ENCODE data around the gene PHF2.

PHF2 gene

DNA sequence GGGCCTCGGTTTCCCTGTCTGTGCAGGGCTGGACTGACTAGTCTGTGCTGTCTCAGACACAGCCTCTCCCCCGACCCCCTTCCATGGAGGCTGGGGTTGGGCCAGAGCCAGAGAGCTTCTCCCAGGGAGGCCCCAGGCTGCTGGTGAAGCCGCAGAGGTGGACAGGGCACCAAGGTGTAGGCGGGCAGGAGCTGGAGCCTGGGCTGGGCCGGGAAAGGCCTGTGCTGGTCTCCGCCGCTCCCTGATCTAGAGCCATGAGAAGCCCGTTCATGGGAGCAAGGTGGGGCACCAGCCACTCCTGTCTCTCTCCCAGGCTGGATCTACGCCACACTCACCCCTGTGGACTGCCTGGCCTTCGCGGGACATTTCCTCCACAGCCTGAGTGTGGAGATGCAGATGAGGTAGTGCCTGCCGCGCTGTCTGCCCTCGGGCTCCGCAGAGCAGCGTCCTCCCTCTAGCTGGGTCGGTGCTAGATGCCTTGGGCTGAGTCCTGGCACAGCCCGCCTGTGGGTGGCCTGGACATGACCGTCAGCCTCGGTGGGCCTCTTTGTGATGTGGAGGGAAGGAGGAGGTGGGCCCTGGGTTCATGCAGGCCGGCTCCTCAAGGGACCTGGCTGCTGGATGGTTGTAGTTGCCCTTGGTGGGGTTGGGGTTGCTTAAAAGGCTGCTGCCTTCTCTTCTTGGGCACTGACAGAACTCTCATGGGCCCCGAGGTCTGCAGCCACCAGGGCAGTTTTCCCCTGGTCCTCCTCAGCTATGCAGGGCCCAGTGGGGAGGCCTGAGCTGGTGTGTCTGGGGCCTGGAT, 79.4 kb downstream of the PHF2 start:
- Mint-ChIP-seq H3K4me3 (no peak overlapping the region), H3K36me3 (no peaks in the 10 kb centered on the region), H3K9me3 (no peaks in the 10 kb centered on the region), H3K4me1 (no peaks in the 10 kb centered on the region), H3K27me3 (no peaks in the 10 kb centered on the region), H3K27ac (no peak overlapping the region)

DNA sequence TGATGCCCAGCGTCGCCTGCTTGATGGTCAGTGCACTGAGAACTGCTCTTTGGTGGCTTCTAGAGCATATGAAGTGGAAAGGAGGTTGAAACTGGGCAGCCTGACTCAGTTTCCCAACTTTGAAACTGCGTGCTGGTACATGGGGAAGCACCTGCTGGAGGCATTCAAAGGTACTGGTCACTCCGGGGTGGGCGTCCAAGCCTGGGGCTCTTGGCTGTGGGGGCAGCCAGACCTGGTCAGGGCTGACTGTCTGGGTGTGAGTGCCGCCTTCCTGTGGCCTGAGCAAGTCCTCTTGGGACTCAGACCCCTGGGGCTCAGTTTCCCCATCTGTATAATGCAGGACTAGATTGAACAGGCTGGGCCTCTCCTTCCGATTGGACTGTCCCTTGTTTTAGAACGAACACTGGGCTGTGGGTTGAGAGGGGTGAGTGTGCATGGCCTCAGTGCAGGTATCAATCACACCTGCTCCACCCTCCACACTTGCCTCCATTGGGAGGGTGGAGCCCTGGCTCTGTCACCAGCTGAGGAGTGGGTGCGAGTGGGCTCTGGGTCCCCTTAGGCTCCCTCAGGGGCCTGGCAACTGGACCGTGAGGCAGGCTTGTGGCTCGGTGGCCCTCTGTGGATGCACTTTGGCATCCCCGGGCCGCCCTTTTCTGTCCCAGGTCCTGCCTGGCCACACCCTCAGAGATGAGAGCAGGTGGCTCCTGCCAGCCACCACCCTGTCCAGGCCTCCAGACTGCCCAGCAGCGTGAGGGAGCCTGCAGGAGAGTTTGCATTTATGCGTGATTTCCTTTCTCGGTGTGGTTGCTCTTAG, 80.2 kb downstream of the PHF2 start:
- H3K4me3 Mint-ChIP-seq, result no peak overlapping the region

DNA sequence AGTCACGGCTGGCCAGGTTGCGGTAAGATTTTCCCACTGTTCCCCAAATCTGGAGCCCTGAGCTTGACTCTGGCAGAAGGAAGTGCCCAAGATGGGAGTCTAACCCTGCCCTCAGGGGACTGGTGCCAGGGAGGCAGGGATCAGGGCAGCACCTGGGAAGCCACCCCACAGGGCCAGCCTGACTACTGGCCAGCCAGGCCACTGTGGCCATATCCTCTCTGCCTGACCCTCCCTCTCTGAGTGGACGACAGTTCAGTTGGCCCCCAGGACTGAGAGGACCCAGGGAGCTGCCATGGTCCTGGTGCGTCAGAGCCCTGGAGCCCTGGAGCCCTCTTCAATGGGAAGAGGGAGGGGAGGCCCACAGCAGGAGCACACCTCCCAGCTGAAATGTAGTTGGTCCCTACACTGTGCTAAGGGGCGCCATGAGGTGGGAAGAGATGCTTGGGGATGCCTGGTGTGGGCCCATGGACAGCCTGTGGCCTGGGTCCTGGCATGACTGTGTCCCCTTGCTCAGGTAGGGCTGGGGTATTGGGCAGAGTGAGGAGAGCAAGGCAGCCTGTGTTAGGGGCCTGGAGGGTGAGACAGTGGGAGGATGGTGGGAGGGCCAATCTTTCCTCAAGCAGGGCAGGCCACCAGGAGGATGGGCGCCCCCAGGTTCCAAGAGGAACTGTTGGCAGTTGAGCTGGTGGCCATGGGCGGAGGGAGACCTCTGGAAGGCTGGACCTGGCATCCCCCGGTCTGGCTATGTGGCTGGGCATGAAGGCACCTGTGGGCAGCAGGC, 81.1 kb downstream of the PHF2 start:
- H3K9me3 Mint-ChIP-seq, result no peaks in the 10 kb centered on the region
- H3K4me1 Mint-ChIP-seq, result no peaks in the 10 kb centered on the region
- H3K27me3 Mint-ChIP-seq, result no peaks in the 10 kb centered on the region
- H3K4me3 Mint-ChIP-seq, result no peak overlapping the region
- peak overlapping the region; percentile 1 for H3K27ac Mint-ChIP-seq
- no peaks in the 10 kb centered on the region for H3K36me3 Mint-ChIP-seq

More for the DNA sequence above, 80.2 kb downstream of the PHF2 start:
- H3K9me3 Mint-ChIP-seq, result no peaks in the 10 kb centered on the region
- H3K36me3 Mint-ChIP-seq, result no peaks in the 10 kb centered on the region
- no peaks in the 10 kb centered on the region for H3K4me1 Mint-ChIP-seq
- H3K27ac Mint-ChIP-seq, result no peak overlapping the region
- H3K27me3 Mint-ChIP-seq, result no peaks in the 10 kb centered on the region

DNA sequence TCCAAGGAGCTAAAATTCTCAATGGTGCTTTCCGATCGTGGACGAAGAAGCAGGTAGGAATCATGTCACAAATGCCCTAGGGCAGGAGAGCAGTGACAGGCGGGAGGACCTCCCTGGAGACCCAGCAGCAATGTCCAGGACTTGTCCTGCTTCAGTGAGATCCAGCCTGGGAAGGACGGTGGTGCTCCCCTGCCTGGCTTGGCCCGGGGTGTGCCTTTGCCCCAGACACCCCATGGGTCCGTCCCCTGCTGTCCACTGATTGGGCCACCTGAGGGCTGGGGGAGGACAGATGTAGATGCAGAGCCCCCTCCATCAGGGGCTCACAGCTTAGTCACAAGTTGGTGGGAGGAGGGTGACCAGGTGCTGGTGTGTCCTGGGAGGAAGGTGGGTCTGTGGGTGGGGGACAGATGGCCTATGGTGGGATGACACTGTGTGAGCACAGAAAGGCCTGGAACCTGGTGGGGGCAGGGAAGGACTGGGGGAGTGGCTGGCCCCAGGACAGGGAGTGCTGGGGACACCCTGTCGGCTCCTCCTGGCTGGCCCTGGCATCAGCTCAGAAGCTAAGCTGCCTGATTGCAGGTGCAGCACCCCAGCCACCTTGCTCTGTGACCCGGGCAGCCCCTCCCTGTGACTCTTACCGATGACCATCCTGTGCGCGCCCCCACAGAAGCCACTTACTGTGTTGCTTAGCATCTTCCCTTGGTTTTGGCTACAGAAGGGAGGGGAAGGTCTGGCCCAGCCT, 82.0 kb downstream of the PHF2 start:
- H3K9me3 Mint-ChIP-seq, result no peaks in the 10 kb centered on the region
- no peak overlapping the region for H3K4me3 Mint-ChIP-seq
- H3K4me1 Mint-ChIP-seq, result no peaks in the 10 kb centered on the region
- H3K27me3 Mint-ChIP-seq, result no peaks in the 10 kb centered on the region
- no peaks in the 10 kb centered on the region for H3K36me3 Mint-ChIP-seq
- H3K27ac Mint-ChIP-seq, result no peak overlapping the region

DNA sequence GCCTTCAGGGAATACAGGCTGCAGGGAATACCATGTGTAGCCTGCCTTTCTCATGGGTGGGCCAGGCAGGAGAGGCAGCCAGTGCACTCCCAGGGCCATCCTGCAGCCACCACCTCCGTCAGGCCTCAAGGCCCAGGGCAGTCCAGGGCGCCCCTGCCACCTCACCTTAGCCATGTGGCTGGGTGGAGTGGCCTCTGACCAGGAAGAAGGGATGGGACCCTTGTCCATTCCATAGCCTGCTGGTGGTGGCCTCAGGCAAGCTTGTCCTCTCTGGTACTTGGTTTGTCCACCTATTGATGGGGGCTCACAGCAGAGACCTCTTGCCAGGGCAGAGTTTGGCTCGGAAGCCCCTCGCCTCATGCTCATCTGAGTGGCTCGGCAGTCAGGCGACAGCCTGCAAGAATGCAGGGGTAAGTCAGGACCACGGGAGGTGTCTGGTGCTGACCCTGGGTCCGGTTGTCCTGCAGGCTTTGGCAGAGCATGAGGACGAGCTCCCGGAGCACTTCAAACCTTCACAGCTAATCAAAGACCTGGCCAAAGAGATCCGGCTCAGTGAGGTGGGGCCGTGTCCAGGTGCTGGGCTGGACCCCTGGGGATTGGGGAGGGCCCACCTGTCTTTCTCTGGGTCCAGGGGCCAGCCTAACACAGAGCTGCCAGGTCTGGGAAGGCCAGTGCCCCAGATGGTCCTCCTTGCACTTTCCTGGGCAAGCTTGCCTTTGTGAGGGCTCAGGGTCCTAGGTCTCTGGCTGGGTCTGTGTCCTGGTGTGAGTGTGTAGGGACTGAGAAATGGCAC, 82.9 kb downstream of the PHF2 start:
- Mint-ChIP-seq H3K27me3 (no peaks in the 10 kb centered on the region), H3K9me3 (no peaks in the 10 kb centered on the region), H3K4me1 (no peaks in the 10 kb centered on the region), H3K27ac (no peak overlapping the region), H3K4me3 (no peak overlapping the region), H3K36me3 (no peaks in the 10 kb centered on the region)

DNA sequence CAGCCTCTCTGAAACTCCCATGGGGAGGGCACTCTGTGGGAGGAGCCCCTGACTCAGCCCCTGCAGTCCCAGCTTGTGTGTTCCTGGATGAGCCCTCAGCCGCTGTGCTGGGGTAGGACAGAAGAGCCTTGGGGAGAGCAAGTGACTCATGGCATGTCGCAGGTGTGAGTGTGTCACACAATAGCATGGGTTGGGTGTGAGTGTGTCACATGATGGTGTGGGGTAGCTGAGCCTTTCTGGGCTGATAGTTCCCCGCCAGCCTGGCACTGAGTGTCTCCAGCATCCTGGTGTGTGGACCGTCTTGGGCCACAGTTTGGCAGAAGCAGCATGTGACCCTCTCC, 83.4 kb downstream of the PHF2 start:
- Mint-ChIP-seq H3K27ac (no peak overlapping the region), H3K4me3 (no peak overlapping the region), H3K4me1 (no peaks in the 10 kb centered on the region), H3K27me3 (no peaks in the 10 kb centered on the region), H3K36me3 (no peaks in the 10 kb centered on the region), H3K9me3 (no peaks in the 10 kb centered on the region)

DNA sequence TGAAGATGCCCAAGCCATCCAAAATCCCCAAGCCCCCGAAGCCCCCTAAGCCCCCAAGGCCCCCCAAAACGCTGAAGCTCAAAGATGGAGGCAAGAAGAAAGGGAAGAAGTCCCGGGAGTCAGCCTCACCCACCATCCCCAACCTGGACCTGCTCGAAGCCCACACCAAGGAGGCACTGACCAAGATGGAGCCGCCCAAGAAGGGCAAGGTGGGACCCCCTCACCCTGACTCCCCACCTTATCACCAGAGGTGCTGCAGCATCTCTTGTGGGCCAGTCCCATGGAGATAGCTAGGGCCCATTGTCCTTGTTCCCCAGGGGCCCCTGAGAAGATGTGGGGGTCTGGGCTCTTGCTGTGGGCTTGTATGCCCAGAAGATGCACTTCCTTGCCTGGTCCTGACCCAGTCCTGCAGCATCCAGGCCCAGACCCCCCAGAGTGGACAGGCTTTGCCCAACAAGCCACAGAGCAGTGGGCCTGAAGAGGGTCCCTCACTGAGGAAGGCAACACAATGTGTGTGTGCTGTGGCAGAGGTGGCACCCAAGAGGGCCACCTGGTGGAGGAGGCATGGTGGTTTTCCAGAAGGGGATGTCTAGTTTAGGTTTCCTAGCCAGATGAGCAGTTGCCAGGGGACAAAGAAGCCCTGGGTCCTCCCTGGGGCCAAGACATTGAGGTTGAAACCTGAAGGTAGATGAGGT, 84.1 kb downstream of the PHF2 start:
- no peak overlapping the region for H3K4me3 Mint-ChIP-seq
- H3K27me3 Mint-ChIP-seq, result no peaks in the 10 kb centered on the region
- H3K9me3 Mint-ChIP-seq, result no peaks in the 10 kb centered on the region
- H3K36me3 Mint-ChIP-seq, result no peaks in the 10 kb centered on the region
- no peaks in the 10 kb centered on the region for H3K4me1 Mint-ChIP-seq
- H3K27ac Mint-ChIP-seq, result no peak overlapping the region

DNA sequence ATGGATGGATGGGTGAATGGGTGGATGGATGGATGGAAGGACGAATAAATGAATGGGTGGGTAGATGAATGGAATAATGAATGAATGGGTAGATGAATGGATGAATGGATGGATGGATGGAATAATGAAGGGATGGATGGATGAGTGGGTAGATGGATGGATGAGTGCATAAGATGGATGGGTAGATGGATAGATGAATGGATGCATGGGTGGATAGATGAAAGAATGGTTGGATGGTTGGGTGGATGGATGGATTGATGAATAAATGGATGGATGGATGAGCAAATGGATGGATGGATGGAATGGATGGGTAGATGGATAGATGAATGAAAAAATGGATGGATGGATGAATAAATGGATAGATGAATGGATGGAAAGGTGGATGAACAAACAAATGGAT, 85.2 kb downstream of the PHF2 start:
- H3K36me3 Mint-ChIP-seq, result no peaks in the 10 kb centered on the region
- no peaks in the 10 kb centered on the region for H3K27me3 Mint-ChIP-seq
- no peak overlapping the region for H3K27ac Mint-ChIP-seq
- H3K4me1 Mint-ChIP-seq, result no peaks in the 10 kb centered on the region
- H3K4me3 Mint-ChIP-seq, result no peak overlapping the region
- no peaks in the 10 kb centered on the region for H3K9me3 Mint-ChIP-seq

DNA sequence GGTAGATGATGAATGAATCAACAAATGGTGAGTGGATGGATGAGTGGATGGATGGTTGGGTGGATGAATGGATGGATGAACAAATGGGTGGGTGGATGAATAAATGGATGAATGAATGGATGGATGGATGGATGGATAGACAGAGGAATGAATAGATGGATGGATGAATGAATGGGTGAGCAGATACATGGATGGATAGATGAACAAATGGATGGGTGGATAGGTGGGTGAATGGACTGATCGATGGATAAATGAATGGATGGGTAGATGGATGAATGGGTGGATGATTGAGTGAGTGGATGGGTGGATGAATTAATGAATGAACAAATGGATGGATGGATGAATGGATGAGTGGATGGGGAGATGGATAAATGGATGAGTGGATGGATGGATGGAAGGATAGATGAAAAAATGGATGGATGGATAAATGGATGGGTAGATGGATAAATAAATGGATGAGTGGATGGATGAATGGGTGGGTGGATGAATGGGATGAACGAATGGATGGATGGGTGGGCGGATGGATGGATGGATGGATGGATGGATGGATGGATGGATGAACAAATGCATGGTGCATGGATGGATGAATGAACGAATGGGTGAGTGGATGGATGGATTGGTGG, 85.7 kb downstream of the PHF2 start:
- H3K4me3 Mint-ChIP-seq, result no peak overlapping the region
- no peak overlapping the region for H3K27ac Mint-ChIP-seq
- H3K4me1 Mint-ChIP-seq, result no peaks in the 10 kb centered on the region
- H3K36me3 Mint-ChIP-seq, result no peaks in the 10 kb centered on the region
- H3K9me3 Mint-ChIP-seq, result no peaks in the 10 kb centered on the region
- H3K27me3 Mint-ChIP-seq, result no peaks in the 10 kb centered on the region

DNA sequence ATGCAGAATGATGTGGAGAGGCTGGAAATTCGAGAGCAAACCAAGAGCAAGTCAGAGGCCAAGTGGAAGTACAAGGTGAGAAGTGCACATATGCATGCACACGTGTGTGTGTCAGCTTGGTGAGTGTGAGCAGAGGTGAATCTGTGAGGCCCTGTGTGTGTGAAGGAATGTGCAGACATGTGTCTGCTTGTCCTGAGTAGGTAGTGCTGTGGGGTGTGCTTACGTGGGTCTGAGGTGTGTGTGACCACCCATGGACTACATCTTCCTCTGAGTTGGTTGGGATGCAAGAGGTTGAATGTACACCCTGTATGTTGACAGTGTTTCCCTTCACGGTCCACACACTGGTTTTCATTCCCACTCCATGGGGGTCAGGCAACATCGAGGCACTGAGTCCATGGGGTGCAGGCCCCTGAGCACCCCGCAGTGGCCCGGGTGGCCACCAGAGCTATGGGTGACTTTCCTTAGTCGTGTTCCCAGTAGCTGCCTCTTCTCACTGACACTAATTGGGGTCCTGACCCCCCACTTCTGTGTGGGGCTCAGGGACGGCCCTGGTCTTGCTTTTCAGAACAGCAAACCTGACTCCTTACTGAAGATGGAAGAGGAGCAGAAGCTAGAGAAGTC, 86.7 kb downstream of the PHF2 start:
- Mint-ChIP-seq H3K9me3 (no peaks in the 10 kb centered on the region), H3K4me1 (no peaks in the 10 kb centered on the region), H3K27ac (no peak overlapping the region), H3K27me3 (no peaks in the 10 kb centered on the region), H3K36me3 (no peaks in the 10 kb centered on the region), H3K4me3 (no peak overlapping the region)

DNA sequence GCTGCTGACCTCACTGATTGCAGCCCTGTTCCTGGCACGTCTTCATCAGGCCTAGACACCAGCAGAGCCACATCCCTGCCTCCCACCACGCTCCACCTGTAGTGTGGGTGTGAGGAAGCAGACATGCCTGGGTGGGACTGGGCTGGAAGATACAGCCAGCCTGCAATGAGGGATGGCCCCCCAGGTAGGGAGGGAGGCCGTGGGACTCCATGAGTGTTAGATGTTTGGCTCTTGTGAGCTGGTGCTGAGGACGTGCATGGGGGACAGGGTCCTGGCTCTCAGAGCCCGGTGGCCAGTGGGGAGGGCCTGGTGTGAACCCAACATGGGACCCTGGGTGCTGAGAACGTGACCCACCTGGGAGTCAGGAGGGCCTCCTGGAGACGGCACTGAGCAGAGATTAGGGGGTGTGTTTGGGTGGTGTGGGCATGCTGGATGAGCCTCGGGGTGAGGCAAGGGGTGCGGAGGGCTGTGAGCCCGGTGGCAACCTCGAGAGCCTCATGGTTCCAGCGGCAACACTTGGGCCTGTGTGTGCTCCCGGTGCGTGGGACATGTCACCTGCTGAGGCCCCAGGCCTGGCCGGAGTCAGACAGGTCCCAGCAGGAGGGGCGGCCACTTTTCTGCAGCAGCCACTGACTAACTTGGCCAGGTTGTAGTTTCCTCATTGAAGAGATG, 87.6 kb downstream of the PHF2 start:
- no peak overlapping the region for H3K4me3 Mint-ChIP-seq
- no peaks in the 10 kb centered on the region for H3K9me3 Mint-ChIP-seq
- H3K4me1 Mint-ChIP-seq, result no peaks in the 10 kb centered on the region
- H3K27me3 Mint-ChIP-seq, result no peaks in the 10 kb centered on the region
- no peaks in the 10 kb centered on the region for H3K36me3 Mint-ChIP-seq
- H3K27ac Mint-ChIP-seq, result no peak overlapping the region

DNA sequence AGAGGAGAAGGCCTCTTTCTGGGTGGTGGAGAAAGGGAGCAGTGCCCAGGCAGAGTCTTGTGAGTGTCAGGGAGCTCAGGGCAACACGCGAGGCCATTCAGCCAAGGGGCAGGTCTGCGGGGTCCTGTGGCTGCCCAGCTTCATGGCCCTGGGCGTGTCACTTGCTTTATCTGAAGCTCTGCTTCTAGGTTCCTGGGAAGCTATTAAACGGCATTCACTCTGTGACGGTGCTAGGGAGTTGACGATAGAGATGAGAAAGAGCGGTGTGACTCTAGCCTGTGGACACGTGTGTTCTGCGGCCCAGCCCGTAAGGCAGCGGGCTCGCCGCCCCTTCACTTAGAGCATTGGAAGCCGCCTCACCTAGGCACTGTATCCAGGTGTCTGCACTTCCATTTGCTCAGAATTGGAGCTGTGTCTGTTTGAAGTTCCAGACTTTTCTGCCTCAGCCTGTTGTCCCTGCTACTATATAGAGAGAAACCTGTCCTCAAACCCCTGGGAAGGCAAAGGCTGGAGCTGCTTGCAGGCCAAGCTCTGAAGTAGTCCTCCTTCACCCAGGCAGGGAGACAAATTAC, 88.3 kb downstream of the PHF2 start:
- Mint-ChIP-seq H3K27ac (no peak overlapping the region), H3K36me3 (peaks cover under 1% of the 10 kb centered on the region), H3K27me3 (no peaks in the 10 kb centered on the region), H3K4me1 (no peaks in the 10 kb centered on the region), H3K4me3 (no peak overlapping the region), H3K9me3 (no peaks in the 10 kb centered on the region)

DNA sequence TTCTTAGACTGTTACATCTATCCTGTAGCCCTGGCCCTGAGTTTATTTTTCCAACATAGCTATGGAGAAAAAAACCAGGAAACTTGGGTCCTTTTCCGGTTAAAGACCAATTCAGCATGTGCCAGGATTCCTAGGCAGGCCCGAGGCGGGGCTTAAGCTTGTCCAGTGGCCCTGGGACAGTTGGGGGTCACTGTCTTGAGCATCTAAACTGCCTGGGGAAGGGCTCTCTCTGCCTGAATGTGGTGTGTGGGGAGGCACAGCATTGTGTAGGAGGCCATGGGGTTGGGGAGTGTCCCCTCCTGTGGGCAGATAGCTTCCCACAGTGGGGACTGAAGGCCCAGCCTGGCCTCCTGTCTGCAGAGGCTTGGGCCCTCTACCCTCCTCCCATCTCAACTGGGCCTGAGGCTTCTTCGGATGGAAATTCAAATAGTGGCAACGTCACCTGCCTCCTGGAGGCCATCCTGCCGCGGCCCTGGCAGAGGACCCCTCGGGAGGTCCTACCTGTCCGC, 88.8 kb downstream of the PHF2 start:
- Mint-ChIP-seq H3K27ac (no peak overlapping the region), H3K27me3 (no peaks in the 10 kb centered on the region), H3K4me1 (no peaks in the 10 kb centered on the region), H3K9me3 (no peaks in the 10 kb centered on the region), H3K4me3 (no peak overlapping the region), H3K36me3 (peaks cover 4% of the 10 kb centered on the region)
